Skeletal muscle satellite cell (primary cell): ENCODE data around the gene ZNF10. TPM values are rescaled to one million over a fixed set of nuclear protein-coding genes. Genes with fewer than 3 reads are reported as not detected.

Experiments used
- H3K27me3 ChIP-seq: 2 replicates; pipeline ENCODE4 v1.7.0; 2013; ENCODE audit warnings: low read length; ENCODE audit not compliant: control insufficient read depth, insufficient read depth
- H3K36me3 ChIP-seq: 2 replicates; pipeline ENCODE4 v1.7.0; 2013; ENCODE audit warnings: mild to moderate bottlenecking, control low read depth, low read length; ENCODE audit not compliant: insufficient read depth
- H3K4me1 ChIP-seq: 2 replicates; pipeline ENCODE4 v1.7.0; 2013; ENCODE audit warnings: low read length; ENCODE audit not compliant: control insufficient read depth, insufficient read depth
- H3K4me2 ChIP-seq: 2 replicates; pipeline ENCODE4 v1.7.0; 2013; ENCODE audit warnings: mild to moderate bottlenecking, low read length
- H3K4me3 ChIP-seq: 2 replicates; pipeline ENCODE4 v1.7.0; 2013; ENCODE audit warnings: low read length
- H3K9ac ChIP-seq: 2 replicates; pipeline ENCODE4 v1.7.0; 2013; ENCODE audit warnings: mild to moderate bottlenecking, low read depth, low read length, moderate library complexity
- H3K9me3 ChIP-seq: replicated peaks from 2 replicates; pipeline ENCODE4 v1.7.0; 2013; ENCODE audit warnings: mild to moderate bottlenecking, control low read depth, low read length
- total RNA-seq: library from RNA; depleted of rRNA; stranded (reverse); fragments of >200 nt; gene quantifications from 2 replicates; pipeline ENCODE4 v1.2.3, GENCODE V29; 2012; rRNA removed

Gene ZNF10
- total RNA-seq: 2.0 and 3.3 TPM in 2 replicates

GRCh38 chr12:133130038-133130807, at the start of gene ZNF10, which contains the start of gene ZNF891:
TSS of gene ZNF10 (plus strand) at chr12:133130627. CDS start at chr12:133144493, 13,866 bp downstream.
TSS of gene ZNF891 (minus strand) at chr12:133130274. CDS start at chr12:133121918, 8,356 bp downstream.
- H3K9me3 ChIP-seq: peaks cover 5% of the 10 kb centered on the region
- peak within 1 kb of the TSS; percentile 88 for H3K9ac ChIP-seq
- H3K4me1 ChIP-seq: no peaks in the 10 kb centered on the region
- H3K36me3 ChIP-seq: peaks cover 7% of the 10 kb centered on the region
- H3K4me3 ChIP-seq: peak within 1 kb of the TSS; percentile 96
- H3K27me3 ChIP-seq: no peaks in the 10 kb centered on the region
- H3K4me2 ChIP-seq: peak within 1 kb of the TSS; percentile 88

GRCh38 chr12:133081159-133081780, 49.2 kb upstream of the ZNF10 start:
- Histone ChIP-seq H3K4me3 (peak overlapping the region; percentile 86), H3K9me3 (peaks cover 48% of the 10 kb centered on the region), H3K4me2 (peak overlapping the region; percentile 84), H3K27me3 (no peaks in the 10 kb centered on the region), H3K36me3 (peaks cover 50% of the 10 kb centered on the region), H3K9ac (peak overlapping the region; percentile 95), H3K4me1 (no peaks in the 10 kb centered on the region)

- H3K9me3 ChIP-seq: peaks cover 40% of the 10 kb centered on the region
Observed at GRCh38 chr12:133083345-133083744, 47.1 kb upstream of the ZNF10 start.

GRCh38 chr12:133105620-133106019, 24.8 kb upstream of the ZNF10 start:
- H3K4me3 ChIP-seq: peak overlapping the region; percentile 5
- no peaks in the 10 kb centered on the region for H3K27me3 ChIP-seq
- H3K36me3 ChIP-seq: peaks cover 79% of the 10 kb centered on the region
- no peak overlapping the region for H3K9ac ChIP-seq
- no peak overlapping the region for H3K4me2 ChIP-seq
- H3K4me1 ChIP-seq: no peaks in the 10 kb centered on the region
- peaks cover 80% of the 10 kb centered on the region for H3K9me3 ChIP-seq

More at GRCh38 chr12:133083345-133083744, 47.1 kb upstream of the ZNF10 start:
- Histone ChIP-seq H3K4me1 (no peaks in the 10 kb centered on the region), H3K27me3 (no peaks in the 10 kb centered on the region), H3K36me3 (peaks cover 67% of the 10 kb centered on the region), H3K9ac (no peak overlapping the region), H3K4me3 (no peak overlapping the region), H3K4me2 (no peak overlapping the region)

- peaks cover 73% of the 10 kb centered on the region for H3K36me3 ChIP-seq
- no peaks in the 10 kb centered on the region for H3K4me1 ChIP-seq
- H3K9ac ChIP-seq: no peak overlapping the region
- peak overlapping the region; percentile 35 for H3K4me3 ChIP-seq
- peaks cover 77% of the 10 kb centered on the region for H3K9me3 ChIP-seq
- H3K4me2 ChIP-seq: no peak overlapping the region
- H3K27me3 ChIP-seq: no peaks in the 10 kb centered on the region
Observed at GRCh38 chr12:133106253-133106652, 24.2 kb upstream of the ZNF10 start.

GRCh38 chr12:133107121-133107520, 23.3 kb upstream of the ZNF10 start:
- Histone ChIP-seq H3K9ac (no peak overlapping the region), H3K4me3 (peak overlapping the region; percentile 35), H3K4me1 (no peaks in the 10 kb centered on the region), H3K36me3 (peaks cover 66% of the 10 kb centered on the region), H3K27me3 (no peaks in the 10 kb centered on the region), H3K9me3 (peaks cover 71% of the 10 kb centered on the region), H3K4me2 (no peak overlapping the region)

GRCh38 chr12:133108150-133108549, 22.3 kb upstream of the ZNF10 start:
- Histone ChIP-seq H3K4me3 (no peak overlapping the region), H3K27me3 (no peaks in the 10 kb centered on the region), H3K9ac (no peak overlapping the region), H3K9me3 (peaks cover 66% of the 10 kb centered on the region), H3K4me1 (no peaks in the 10 kb centered on the region), H3K4me2 (no peak overlapping the region), H3K36me3 (peaks cover 56% of the 10 kb centered on the region)

GRCh38 chr12:133120385-133121191, 9.8 kb upstream of the ZNF10 start:
- H3K4me1 ChIP-seq: no peaks in the 10 kb centered on the region
- no peak overlapping the region for H3K4me3 ChIP-seq
- H3K36me3 ChIP-seq: peaks cover 26% of the 10 kb centered on the region
- H3K9me3 ChIP-seq: peaks cover 56% of the 10 kb centered on the region
- H3K4me2 ChIP-seq: no peak overlapping the region
- no peaks in the 10 kb centered on the region for H3K27me3 ChIP-seq
- no peak overlapping the region for H3K9ac ChIP-seq

- H3K4me2 ChIP-seq: no peak overlapping the region
- no peaks in the 10 kb centered on the region for H3K4me1 ChIP-seq
- no peaks in the 10 kb centered on the region for H3K27me3 ChIP-seq
- H3K9ac ChIP-seq: no peak overlapping the region
- H3K9me3 ChIP-seq: peaks cover 29% of the 10 kb centered on the region
- H3K36me3 ChIP-seq: peaks cover 28% of the 10 kb centered on the region
- H3K4me3 ChIP-seq: no peak overlapping the region
Observed at GRCh38 chr12:133124674-133125073, 5.8 kb upstream of the ZNF10 start.

GRCh38 chr12:133129368-133130037, 924 bp upstream of the ZNF10 start:
- Histone ChIP-seq H3K9ac (peak overlapping the region; percentile 88), H3K4me2 (peak overlapping the region; percentile 88), H3K27me3 (no peaks in the 10 kb centered on the region), H3K9me3 (peaks cover 5% of the 10 kb centered on the region), H3K36me3 (peaks cover 6% of the 10 kb centered on the region), H3K4me3 (peak overlapping the region; percentile 96), H3K4me1 (no peaks in the 10 kb centered on the region)

GRCh38 chr12:133130808-133131128, 341 bp downstream of the ZNF10 start:
- Histone ChIP-seq H3K36me3 (peaks cover 12% of the 10 kb centered on the region), H3K4me1 (no peaks in the 10 kb centered on the region), H3K4me2 (peak overlapping the region; percentile 88), H3K27me3 (no peaks in the 10 kb centered on the region), H3K9me3 (no peaks in the 10 kb centered on the region), H3K4me3 (peak overlapping the region; percentile 96), H3K9ac (peak overlapping the region; percentile 88)
